ENCODE data around the gene ZNF525. TPM values are rescaled to one million over a fixed set of nuclear protein-coding genes. Genes with fewer than 3 reads are reported as not detected.

The ZNF525 gene
- total RNA-seq (1 to 10 TPM; 1.7 to 5.2 TPM), polyA plus RNA-seq (1 to 10 TPM; 1.1 to 1.2 TPM)

DNA sequence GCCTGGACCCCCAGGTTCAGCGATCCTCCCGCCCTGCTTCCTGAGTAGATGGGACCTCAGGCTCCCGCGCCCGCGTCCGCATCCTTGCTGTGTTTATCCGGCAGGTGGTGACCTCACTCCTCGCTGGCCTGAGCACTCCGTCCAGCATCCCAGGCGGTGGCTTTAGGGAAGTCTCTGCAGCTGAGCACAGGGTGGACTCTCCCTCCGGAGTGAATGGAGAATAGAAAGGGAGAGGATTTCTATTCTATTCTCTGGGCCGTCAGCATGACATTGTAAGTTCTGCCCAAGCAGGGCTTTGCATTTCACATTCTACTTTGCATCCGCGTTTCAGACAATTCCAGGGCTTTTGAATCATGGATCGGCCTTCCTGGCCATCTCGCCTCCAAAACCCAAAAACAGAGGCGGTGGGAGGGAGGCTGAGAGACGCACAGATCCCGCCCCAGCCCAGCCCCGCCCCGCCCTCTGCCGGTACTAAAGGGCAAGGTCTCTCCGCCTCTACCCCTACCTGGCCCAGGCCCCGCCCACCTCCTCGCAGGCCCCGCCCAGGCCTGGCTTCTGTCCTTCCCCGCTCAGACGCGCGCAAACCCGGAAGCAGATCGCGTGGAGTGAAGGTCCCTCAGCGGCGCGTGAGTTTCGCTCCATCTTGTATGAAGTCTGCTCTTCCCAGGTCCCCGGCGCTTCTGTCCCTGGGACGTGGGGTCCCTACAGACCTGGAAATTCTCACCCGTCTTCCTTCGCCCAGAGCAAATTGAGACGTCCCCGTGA lies at the start of gene ZNF525:
Gene ZNF525, plus strand, starts transcription at position 572 of the 765 bp plus-strand sequence. CDS start 6,577 bp downstream, outside the sequence.
- peak; percentile 92 for DNase-seq (ENCODE audit: low spot score)
- TF ChIP-seq GABPA (IDR thresholded peaks at IDR 0.05 in 1 of 2, conservative IDR thresholded peaks at IDR 0.05 in 1 of 2) (peak in 1 of 2 donors; percentile 84), HNF4A (conservative IDR thresholded peaks at IDR 0.05) (peak; percentile 18 to 32), YY1 (IDR thresholded peaks at IDR 0.05) (peak; percentile 33), RAD21 (IDR thresholded peaks at IDR 0.05) (no peak)
- TF ChIP-seq, protein P1, sequence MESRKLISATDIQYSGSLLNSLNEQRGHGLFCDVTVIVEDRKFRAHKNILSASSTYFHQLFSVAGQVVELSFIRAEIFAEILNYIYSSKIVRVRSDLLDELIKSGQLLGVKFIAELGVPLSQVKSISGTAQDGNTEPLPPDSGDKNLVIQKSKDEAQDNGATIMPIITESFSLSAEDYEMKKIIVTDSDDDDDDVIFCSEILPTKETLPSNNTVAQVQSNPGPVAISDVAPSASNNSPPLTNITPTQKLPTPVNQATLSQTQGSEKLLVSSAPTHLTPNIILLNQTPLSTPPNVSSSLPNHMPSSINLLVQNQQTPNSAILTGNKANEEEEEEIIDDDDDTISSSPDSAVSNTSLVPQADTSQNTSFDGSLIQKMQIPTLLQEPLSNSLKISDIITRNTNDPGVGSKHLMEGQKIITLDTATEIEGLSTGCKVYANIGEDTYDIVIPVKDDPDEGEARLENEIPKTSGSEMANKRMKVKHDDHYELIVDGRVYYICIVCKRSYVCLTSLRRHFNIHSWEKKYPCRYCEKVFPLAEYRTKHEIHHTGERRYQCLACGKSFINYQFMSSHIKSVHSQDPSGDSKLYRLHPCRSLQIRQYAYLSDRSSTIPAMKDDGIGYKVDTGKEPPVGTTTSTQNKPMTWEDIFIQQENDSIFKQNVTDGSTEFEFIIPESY (IDR thresholded peaks at IDR 0.05): peak; percentile 49
- H3K4me3 ChIP-seq (ENCODE audit: low read depth in 1 of 3, low read length in 3 of 3): peak within 1 kb of the TSS; percentile 68 to 86 (median 69)
- no peaks in the 10 kb centered on the region for H3K27me3 ChIP-seq (ENCODE audit: control insufficient read depth in 4 of 4, insufficient read depth in 4 of 4, low read length in 3 of 4)
- 4% methylated on average over 45 of the region's 45 CpGs for WGBS
- peaks cover 0 to 7% (median 2%) of the 10 kb centered on the region in 4 donors for H3K4me1 ChIP-seq (ENCODE audit: control insufficient read depth in 4 of 4, insufficient read depth in 4 of 4, low read length in 3 of 4)
- peak within 1 kb of the TSS in 1 of 2 donors; percentile 32 for H3K9ac ChIP-seq (ENCODE audit: low read depth in 1 of 2, low read length in 2 of 2)
- H3K27ac ChIP-seq (ENCODE audit: low read depth in 1 of 2, low read length in 2 of 2): peak within 1 kb of the TSS in 1 of 2 donors; percentile 41
- H3K36me3 ChIP-seq (ENCODE audit: control insufficient read depth in 4 of 4, insufficient read depth in 3 of 4, low read depth in 1 of 4, low read length in 3 of 4): no peaks in the 10 kb centered on the region
- H3K9me3 ChIP-seq (ENCODE audit: control insufficient read depth in 4 of 4, low read length in 3 of 4): peaks cover 0 to 5% (median 0%) of the 10 kb centered on the region in 4 donors

- H3K27ac ChIP-seq (ENCODE audit: low read depth in 1 of 2, low read length in 2 of 2): no peak overlapping the region
- H3K27me3 ChIP-seq (ENCODE audit: control insufficient read depth in 4 of 4, insufficient read depth in 4 of 4, low read length in 3 of 4): no peaks in the 10 kb centered on the region
- H3K9me3 ChIP-seq (ENCODE audit: control insufficient read depth in 4 of 4, low read length in 3 of 4): peaks cover 17 to 38% (median 27%) of the 10 kb centered on the region in 4 donors
- H3K9ac ChIP-seq (ENCODE audit: low read depth in 1 of 2, low read length in 2 of 2): no peak overlapping the region
- DNase-seq (ENCODE audit: low spot score): no peak
- H3K4me3 ChIP-seq (ENCODE audit: low read depth in 1 of 3, low read length in 3 of 3): peak overlapping the region in 1 of 3 donors; percentile 19
- no peak for TF ChIP-seq HNF4G (IDR thresholded peaks at IDR 0.05)
- peak in 1 of 2 donors; percentile 63 for TF ChIP-seq GABPA (IDR thresholded peaks at IDR 0.05 in 1 of 2, conservative IDR thresholded peaks at IDR 0.05 in 1 of 2)
- TF ChIP-seq JUND (IDR thresholded peaks at IDR 0.05): no peak
- 26% methylated on average over 24 of the region's 24 CpGs for WGBS
- peaks cover 0 to 5% (median under 1%) of the 10 kb centered on the region in 4 donors for H3K4me1 ChIP-seq (ENCODE audit: control insufficient read depth in 4 of 4, insufficient read depth in 4 of 4, low read length in 3 of 4)
- no peaks in the 10 kb centered on the region for H3K36me3 ChIP-seq (ENCODE audit: control insufficient read depth in 4 of 4, insufficient read depth in 3 of 4, low read depth in 1 of 4, low read length in 3 of 4)
Measured at GRCh38 chr19:53328967-53329366, 36.5 kb upstream of the ZNF525 start.

DNA sequence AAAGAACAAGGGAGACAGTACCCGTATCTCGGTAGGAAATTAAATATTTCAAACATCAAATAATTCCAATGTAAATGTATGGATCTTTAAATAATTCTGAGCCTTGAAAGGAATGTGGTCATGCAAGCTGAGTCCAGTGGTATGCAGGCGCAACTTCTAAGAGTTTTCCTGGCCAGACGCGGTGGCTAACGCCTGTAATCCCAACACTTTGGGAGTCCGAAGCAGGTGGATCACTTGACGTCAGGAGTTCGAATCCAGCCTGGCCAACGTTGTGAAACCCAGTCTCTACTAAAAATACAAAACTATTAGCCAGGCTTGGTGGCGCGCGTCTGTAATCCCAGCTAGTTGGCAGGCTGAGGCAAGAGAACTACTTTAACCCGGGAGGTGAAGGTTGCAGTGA lies 33.0 kb upstream of the ZNF525 start:
- Histone ChIP-seq H3K4me3 (ENCODE audit: low read depth in 1 of 3, low read length in 3 of 3) (no peak overlapping the region), H3K27me3 (ENCODE audit: control insufficient read depth in 4 of 4, insufficient read depth in 4 of 4, low read length in 3 of 4) (no peaks in the 10 kb centered on the region), H3K9ac (ENCODE audit: low read depth in 1 of 2, low read length in 2 of 2) (no peak overlapping the region), H3K36me3 (ENCODE audit: control insufficient read depth in 4 of 4, insufficient read depth in 3 of 4, low read depth in 1 of 4, low read length in 3 of 4) (no peaks in the 10 kb centered on the region), H3K27ac (ENCODE audit: low read depth in 1 of 2, low read length in 2 of 2) (no peak overlapping the region), H3K9me3 (ENCODE audit: control insufficient read depth in 4 of 4, low read length in 3 of 4) (peaks cover 7 to 19% (median 12%) of the 10 kb centered on the region in 4 donors), H3K4me1 (ENCODE audit: control insufficient read depth in 4 of 4, insufficient read depth in 4 of 4, low read length in 3 of 4) (peaks cover 0 to 9% (median 3%) of the 10 kb centered on the region in 4 donors)
- 86% methylated on average over 14 of the region's 14 CpGs for WGBS
- no peak for DNase-seq (ENCODE audit: low spot score)
- TF ChIP-seq HNF4A (conservative IDR thresholded peaks at IDR 0.05): no peak
- TF ChIP-seq YY1 (IDR thresholded peaks at IDR 0.05): no peak
- no peak for TF ChIP-seq FOXA1 (IDR thresholded peaks at IDR 0.05)
- no peak for TF ChIP-seq MAX (IDR thresholded peaks at IDR 0.05)
- TF ChIP-seq JUND (IDR thresholded peaks at IDR 0.05): no peak
- TF ChIP-seq CTCF (IDR thresholded peaks at IDR 0.05; ENCODE audit: low read depth, low read length, missing input control): no peak
- TF ChIP-seq, protein P2, sequence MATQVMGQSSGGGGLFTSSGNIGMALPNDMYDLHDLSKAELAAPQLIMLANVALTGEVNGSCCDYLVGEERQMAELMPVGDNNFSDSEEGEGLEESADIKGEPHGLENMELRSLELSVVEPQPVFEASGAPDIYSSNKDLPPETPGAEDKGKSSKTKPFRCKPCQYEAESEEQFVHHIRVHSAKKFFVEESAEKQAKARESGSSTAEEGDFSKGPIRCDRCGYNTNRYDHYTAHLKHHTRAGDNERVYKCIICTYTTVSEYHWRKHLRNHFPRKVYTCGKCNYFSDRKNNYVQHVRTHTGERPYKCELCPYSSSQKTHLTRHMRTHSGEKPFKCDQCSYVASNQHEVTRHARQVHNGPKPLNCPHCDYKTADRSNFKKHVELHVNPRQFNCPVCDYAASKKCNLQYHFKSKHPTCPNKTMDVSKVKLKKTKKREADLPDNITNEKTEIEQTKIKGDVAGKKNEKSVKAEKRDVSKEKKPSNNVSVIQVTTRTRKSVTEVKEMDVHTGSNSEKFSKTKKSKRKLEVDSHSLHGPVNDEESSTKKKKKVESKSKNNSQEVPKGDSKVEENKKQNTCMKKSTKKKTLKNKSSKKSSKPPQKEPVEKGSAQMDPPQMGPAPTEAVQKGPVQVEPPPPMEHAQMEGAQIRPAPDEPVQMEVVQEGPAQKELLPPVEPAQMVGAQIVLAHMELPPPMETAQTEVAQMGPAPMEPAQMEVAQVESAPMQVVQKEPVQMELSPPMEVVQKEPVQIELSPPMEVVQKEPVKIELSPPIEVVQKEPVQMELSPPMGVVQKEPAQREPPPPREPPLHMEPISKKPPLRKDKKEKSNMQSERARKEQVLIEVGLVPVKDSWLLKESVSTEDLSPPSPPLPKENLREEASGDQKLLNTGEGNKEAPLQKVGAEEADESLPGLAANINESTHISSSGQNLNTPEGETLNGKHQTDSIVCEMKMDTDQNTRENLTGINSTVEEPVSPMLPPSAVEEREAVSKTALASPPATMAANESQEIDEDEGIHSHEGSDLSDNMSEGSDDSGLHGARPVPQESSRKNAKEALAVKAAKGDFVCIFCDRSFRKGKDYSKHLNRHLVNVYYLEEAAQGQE (IDR thresholded peaks at IDR 0.05): no peak
- TF ChIP-seq FOXA2 (IDR thresholded peaks at IDR 0.05): no peak
- TF ChIP-seq NR2F2 (IDR thresholded peaks at IDR 0.05): no peak
- no peak for TF ChIP-seq TAF1 (conservative IDR thresholded peaks at IDR 0.05)
- no peak for TF ChIP-seq EGR1 (IDR thresholded peaks at IDR 0.05; ENCODE audit: low read depth in 2 of 2)
- no peak for TF ChIP-seq HNF4G (IDR thresholded peaks at IDR 0.05)
- TF ChIP-seq GABPA (IDR thresholded peaks at IDR 0.05 in 1 of 2, conservative IDR thresholded peaks at IDR 0.05 in 1 of 2): no peak
- TF ChIP-seq RAD21 (IDR thresholded peaks at IDR 0.05): no peak
- TF ChIP-seq, protein P1 (IDR thresholded peaks at IDR 0.05): no peak
- no peak for TF ChIP-seq SP1 (IDR thresholded peaks at IDR 0.05)

Measured in liver (tissue), 9 donors.